ENCODE measurements around the gene ABCA10.

- no peak for TF ChIP-seq CTCF (conservative IDR thresholded peaks at IDR 0.05; ENCODE audit: low read depth in 2 of 2)
- no peak for TF ChIP-seq REST (IDR thresholded peaks at IDR 0.05; ENCODE audit: unreplicated experiment)
- TF ChIP-seq EZH2 (IDR thresholded peaks at IDR 0.05; ENCODE audit: low read depth, unreplicated experiment) = no peak
- no peak for TF ChIP-seq EZH2phosphoT487 (IDR thresholded peaks at IDR 0.05; ENCODE audit: unreplicated experiment)
Measured at GRCh38 chr17:69143683-69144231, 84.9 kb downstream of the ABCA10 start.
